ENCODE results near the gene AGPAT4.

AGPAT4 gene

GRCh38 chr6:161117942-161118341 lies 155.9 kb downstream of the AGPAT4 start:
- no peak for DNase-seq

DNA sequence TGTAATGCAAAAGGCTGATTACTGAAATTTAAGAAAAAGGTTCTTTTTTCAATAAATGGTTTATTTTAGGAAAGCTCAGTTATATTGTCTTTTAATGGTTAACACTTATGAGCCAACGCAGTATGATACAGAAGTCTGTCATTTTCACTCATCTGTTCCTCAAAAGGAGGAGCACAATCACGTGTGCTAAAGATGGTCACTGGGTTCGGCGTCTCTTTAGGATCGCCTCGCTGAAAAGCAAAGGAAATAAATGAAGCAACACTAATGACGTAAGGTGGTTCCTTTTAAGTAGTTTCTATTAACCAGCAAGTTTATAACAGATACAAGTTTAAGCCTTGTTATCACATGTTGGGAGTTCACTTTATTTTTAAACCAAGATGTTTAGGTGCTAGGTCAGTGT lies 156.6 kb downstream of the AGPAT4 start:
- DNase-seq: peak in 1 of 58 donors; percentile 21

DNA sequence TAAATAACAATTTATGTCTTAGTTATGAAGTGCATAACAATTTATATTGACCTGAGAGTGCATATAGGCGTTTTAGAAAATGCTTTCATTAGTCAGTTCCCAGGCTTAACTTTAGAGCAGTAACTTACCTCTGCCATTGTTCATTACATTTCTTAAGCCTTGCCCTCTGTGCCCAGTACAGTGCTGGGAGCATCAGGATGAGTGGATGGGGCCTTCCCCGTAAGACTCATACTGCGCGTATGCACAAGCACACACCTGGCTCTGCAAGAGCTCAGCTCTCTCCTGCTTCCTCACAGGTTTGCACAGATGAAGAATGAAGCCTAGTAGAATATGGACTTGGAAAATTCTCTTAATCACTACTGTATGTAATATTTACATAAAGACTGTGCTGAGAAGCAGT lies 157.3 kb downstream of the AGPAT4 start:
- DNase-seq: no peak

GRCh38 chr6:161115468-161115867 lies 158.4 kb downstream of the AGPAT4 start:
- DNase-seq: no peak

GRCh38 chr6:161111261-161111660 lies 162.6 kb downstream of the AGPAT4 start:
- no peak for DNase-seq

GRCh38 chr6:161110028-161110779 lies 163.7 kb downstream of the AGPAT4 start:
- DNase-seq: peak in 1 of 58 donors; percentile 38

GRCh38 chr6:161109366-161109765 lies 164.5 kb downstream of the AGPAT4 start:
- DNase-seq: no peak

DNA sequence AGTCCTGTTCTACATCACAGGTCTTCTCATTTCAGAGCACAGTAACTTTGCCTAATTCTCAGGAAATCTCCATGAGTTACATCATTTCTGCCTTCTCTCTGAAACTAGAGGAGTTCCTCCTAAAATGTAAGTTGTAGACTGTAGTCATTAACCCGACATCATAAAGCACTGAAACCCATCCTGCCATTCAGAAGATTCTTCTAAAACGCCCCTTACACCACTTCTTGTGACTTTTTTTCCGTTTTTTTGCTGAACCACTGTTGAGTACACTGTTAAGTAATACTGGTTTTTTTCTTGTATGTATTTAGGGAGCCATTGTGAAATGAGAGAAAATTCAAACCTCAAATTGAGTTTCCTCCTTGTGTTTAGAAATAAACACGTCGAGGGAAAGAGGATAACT lies 164.9 kb downstream of the AGPAT4 start:
- no peak for DNase-seq

DNA sequence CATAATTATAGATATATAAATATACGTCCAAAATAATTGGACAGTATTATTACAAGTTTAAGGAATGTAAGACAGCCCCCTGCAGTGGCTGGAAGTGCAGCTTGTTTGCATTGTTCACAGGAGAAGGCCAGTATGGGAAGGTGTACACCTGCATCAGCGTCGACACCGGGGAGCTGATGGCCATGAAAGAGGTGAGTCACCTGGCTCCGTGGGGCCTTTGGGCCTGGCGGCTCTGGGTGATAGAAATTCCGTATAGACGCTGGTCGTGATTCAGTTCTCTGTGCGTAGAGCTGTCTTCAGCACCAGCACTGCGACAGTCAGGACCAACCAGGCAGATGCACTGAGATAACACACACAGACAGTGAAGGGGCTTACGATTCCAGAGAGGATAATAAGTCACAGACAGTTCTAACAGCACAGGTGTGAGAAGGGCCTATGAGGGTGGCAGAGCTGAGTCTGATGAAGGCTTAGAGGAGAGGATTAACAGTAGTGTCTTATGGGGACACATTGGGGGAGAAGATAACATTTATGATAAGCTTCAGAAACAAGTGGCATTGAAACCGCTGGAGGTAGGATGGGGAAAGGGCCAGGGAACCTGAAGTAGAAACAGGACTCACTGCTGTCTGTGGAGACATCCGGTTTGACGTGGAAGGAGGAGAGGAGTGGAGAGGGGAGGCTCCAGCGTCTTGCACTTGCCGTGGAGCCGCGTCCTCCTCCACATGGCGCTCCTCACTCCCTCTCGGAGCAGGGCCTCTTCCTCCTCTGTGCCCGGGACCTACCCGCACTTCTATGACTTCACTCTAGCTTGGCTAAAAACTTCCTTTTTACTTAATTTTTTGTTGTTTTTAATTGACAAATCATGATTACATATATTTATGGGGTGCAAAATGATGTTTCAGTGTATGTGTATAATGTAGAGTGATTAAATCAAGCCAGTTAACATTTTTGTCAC lies 165.8 kb downstream of the AGPAT4 start:
- DNase-seq: no peak

GRCh38 chr6:161105408-161105807 lies 168.5 kb downstream of the AGPAT4 start:
- DNase-seq: no peak

DNA sequence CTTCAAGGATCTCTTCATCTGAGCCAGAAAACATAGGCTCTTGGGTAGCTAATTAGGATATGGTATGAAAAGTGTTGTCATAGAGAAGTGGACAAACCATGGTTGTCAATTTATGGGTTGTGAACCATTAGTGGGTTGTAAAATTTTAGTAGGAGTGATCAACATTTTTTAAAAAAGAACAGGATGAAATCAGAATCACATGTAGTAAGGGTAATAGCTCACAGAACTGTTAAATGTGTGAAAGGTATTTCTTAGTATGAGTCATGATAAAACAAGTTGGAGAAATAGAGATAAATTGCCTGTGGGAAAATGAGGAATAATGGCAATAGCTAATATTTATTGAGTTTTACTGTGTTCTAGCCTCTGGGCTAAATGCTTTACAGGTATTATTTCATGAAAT lies 168.9 kb downstream of the AGPAT4 start:
- DNase-seq: no peak

- peak in 5 of 58 donors; percentile 16 to 33 (median 29) for DNase-seq
Observed at GRCh38 chr6:161103475-161103874, 170.4 kb downstream of the AGPAT4 start.

- DNase-seq: peak in 8 of 58 donors; percentile 6 to 29 (median 16)
Observed at GRCh38 chr6:161101517-161101916, 172.3 kb downstream of the AGPAT4 start.

DNA sequence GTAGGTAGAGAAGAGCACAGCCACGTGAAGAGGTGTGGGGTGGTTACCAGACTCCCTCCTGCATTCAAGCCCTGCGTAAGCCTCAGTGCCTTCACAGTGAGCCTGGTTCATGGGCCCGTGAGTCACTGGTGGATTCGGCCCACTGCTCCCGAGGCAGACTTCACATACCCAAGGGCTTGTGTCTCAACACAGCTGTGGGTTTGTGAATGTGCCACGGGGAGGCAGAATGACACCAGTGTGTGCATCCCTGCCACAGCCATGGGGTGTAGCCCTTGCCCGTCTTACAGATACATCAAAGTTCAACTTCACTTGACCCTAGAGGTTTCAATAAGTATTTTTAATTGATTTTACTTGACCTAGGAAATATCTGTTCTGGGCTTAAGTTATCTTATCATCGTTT lies 173.8 kb downstream of the AGPAT4 start:
- peak in 38 of 58 donors; percentile 13 to 60 (median 37) for DNase-seq

DNA sequence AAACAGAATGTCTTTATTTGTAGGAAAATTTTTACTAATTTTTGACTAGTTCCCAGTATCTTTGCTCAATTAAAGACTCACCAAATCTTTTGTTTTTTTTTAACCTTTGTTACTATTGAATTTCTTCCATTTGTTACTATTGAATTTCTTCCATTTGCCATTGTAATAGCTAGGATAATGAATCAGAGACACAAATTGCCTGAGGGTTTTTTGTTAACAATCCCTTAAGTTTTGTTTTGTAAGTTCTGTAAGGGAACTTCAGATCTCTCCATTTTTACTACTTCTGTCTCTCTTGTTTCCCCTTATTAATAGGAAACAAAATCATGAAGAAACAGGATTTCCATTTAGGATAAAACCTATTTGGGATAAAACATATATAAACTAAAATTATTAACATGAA lies 177.9 kb downstream of the AGPAT4 start:
- DNase-seq: no peak

GRCh38 chr6:161094955-161095354 lies 178.9 kb downstream of the AGPAT4 start:
- DNase-seq: no peak

DNA sequence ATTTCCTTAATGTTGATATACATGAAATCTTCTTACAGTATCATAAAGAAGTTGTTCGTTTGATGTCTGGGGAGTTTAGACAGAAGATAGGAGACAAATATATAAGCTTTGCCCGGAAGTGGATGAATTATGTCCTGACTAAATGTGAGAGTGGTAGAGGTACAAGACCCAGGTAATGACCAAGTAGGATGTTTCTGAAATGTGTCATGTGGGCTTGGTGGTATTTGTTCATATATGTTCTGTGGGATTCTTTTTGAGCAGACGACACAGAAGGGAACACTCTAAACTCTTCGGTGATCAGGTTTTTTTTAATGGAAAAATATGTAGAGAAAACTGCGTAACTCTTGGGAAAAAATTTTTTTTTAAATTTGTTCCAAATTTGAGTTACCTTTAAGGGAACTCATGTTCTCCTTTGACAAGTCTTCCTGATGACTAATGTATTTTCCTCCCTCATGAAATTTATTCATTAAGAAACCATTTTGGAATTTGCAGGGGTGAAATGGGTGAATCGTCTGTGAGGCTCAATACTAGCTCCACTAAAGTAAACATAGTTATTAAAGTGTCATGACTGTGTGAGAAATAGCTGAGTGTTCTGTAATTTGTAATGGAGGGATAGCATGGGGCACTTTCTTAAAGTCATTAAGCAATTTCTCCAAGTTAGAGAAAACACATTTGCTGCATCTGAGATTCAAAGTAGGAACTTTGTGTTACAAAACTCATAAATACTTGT lies 181.7 kb downstream of the AGPAT4 start:
- DNase-seq: no peak

DNA sequence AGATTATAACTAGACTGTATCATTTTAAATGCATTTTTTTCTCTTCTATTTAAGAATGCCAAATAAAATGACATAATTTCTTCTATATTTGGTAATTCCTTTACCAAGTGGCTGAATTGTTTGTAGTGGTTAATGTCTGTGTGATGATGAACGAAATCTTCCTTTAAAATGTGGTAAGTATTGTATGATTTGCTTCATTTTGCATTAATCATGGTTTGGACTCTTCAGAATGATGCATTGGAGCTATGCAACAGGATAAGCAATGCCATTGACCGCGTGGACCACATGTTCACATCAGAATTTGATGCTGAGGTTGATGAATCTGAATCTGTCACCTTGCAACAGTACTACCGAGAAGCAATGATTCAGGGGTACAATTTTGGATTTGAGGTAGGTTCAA lies 182.7 kb downstream of the AGPAT4 start:
- no peak for DNase-seq

DNA sequence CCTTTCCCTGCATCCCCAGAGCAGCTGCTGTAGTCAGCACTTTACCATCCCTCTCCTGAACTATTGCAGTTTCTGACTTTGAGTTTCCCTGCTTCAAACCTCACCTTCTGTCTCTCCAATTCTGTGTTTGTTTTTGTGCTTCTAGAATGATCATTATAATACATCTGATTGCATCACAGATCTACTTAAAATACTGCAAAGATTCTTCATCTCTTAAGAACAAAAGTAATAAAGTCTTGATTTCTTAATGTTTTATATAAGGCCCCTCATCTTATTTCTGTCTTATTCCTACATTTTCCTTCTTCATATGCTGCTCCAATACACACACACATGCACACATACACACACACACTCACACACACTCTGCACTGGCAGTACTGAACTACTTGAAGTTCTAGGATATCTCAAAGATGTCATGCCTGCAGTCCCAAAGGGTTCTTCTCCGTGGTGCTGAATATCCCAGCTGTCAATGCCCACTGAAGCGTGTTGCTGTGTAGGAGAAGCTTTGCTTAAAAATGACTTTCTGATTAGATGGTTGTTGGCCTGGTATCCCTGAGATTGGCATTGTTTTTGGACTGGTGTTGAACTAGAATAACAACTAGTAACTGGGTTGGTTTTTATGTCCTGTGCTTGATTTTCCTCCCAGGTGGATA lies 185.1 kb downstream of the AGPAT4 start:
- DNase-seq: no peak

GRCh38 chr6:161085246-161085645 lies 188.6 kb downstream of the AGPAT4 start:
- no peak for DNase-seq

- no peak for DNase-seq
Observed at GRCh38 chr6:161082215-161082614, 191.6 kb downstream of the AGPAT4 start.
